DND-41 (cell line): ENCODE measurements around the gene SNPH.

ENCODE experiments used
- ATAC-seq: fragments of 200-7000 bp; cut with Tn5 transposase; 3 replicates; pipeline ENCODE4 v1.9.1; 2021; ENCODE audit warnings: low read depth; ENCODE audit not compliant: insufficient read depth
- DNase-seq: peaks from one replicate; pipeline ENCODE4 v3.0.0-alpha.2; 2020
- H2AFZ ChIP-seq: 2 replicates; pipeline ENCODE4 v1.6.0; 2012; ENCODE audit warnings: low read depth, low read length
- H3K27ac ChIP-seq: 2 replicates; pipeline ENCODE4 v1.5.1; 2012; ENCODE audit warnings: low read length, inconsistent platforms
- H3K27me3 ChIP-seq: fragments of 200-600 bp; sonication (generic); 2 replicates; pipeline ENCODE4 v1.6.0; 2012; ENCODE audit warnings: low read length, mild to moderate bottlenecking, inconsistent platforms; ENCODE audit not compliant: insufficient read depth, poor library complexity
- H3K36me3 ChIP-seq: 2 replicates; pipeline ENCODE4 v1.5.1; 2012; ENCODE audit warnings: low read length, inconsistent platforms; ENCODE audit not compliant: insufficient read depth
- H3K4me1 ChIP-seq: 2 replicates; pipeline ENCODE4 v1.5.1; 2012; ENCODE audit warnings: mild to moderate bottlenecking, low read length; ENCODE audit not compliant: insufficient read depth
- H3K4me2 ChIP-seq: 2 replicates; pipeline ENCODE4 v1.6.0; 2012; ENCODE audit warnings: mild to moderate bottlenecking, moderate library complexity, low read length, inconsistent platforms; ENCODE audit not compliant: insufficient read depth
- H3K4me3 ChIP-seq, 2 experiments: fragments of 200-600 bp in 1 of 2; shearing (Covaris generic) in 1 of 2; 2 replicates each; pipeline ENCODE4 v1.5.1; 2012 to 2016; ENCODE audit warnings: inconsistent platforms in 2 of 2, low read length in 2 of 2, mild to moderate bottlenecking in 2 of 2, low read depth in 1 of 2, moderate library complexity in 1 of 2
- H3K79me2 ChIP-seq: 2 replicates; pipeline ENCODE4 v1.6.0; 2012; ENCODE audit warnings: low read length, inconsistent platforms; ENCODE audit not compliant: insufficient read depth
- H3K9ac ChIP-seq: 2 replicates; pipeline ENCODE4 v1.6.0; 2012; ENCODE audit warnings: low read depth, mild to moderate bottlenecking, inconsistent platforms, low read length, moderate library complexity
- H3K9me3 ChIP-seq: 2 replicates; pipeline ENCODE4 v1.5.1; 2012; ENCODE audit warnings: low read length, moderate library complexity, mild to moderate bottlenecking, inconsistent platforms; ENCODE audit not compliant: insufficient read depth, severe bottlenecking
- H4K20me1 ChIP-seq: 2 replicates; pipeline ENCODE4 v1.6.0; 2012; ENCODE audit warnings: low read length; ENCODE audit not compliant: insufficient read depth
- EZH2 ChIP-seq: IDR thresholded peaks from 3 replicates; pipeline ENCODE4 v1.6.1; 2012; ENCODE audit warnings: borderline replicate concordance, low read depth, mild to moderate bottlenecking, moderate library complexity, low read length, inconsistent platforms; ENCODE audit not compliant: severe bottlenecking
- TF ChIP-seq, protein P1 (sequence below): IDR thresholded peaks from 2 replicates; pipeline ENCODE4 v1.5.1; 2012; ENCODE audit warnings: borderline replicate concordance, low read length, moderate library complexity, mild to moderate bottlenecking; ENCODE audit not compliant: poor library complexity, severe bottlenecking; ENCODE audit errors: extremely low read depth

The SNPH gene

DNA sequence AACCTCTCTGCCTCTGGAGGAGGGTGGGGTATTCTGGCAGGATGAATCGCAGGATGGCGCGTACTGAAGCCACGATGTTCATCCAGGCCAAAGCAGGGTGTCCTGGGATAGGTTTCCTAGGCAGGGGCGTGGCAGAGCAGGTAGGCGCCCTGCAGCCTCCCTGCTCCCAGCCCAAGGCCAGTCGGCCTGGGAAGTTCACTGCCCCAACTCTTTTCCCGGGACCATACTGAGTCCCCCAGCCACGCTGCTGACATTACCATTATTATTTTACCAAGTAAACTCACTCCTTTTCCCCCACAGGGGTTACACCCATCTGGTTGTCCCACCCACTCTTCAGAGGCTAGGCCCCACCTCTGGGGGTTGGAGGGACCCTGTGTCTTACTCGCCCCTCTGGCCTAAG, 41.1 kb downstream of the SNPH start:
- H3K27ac ChIP-seq: no peak overlapping the region
- no peak overlapping the region for H3K4me2 ChIP-seq
- H4K20me1 ChIP-seq: no peaks in the 10 kb centered on the region; the same call in 1 of the 2 replicates
- TF ChIP-seq, protein P1, sequence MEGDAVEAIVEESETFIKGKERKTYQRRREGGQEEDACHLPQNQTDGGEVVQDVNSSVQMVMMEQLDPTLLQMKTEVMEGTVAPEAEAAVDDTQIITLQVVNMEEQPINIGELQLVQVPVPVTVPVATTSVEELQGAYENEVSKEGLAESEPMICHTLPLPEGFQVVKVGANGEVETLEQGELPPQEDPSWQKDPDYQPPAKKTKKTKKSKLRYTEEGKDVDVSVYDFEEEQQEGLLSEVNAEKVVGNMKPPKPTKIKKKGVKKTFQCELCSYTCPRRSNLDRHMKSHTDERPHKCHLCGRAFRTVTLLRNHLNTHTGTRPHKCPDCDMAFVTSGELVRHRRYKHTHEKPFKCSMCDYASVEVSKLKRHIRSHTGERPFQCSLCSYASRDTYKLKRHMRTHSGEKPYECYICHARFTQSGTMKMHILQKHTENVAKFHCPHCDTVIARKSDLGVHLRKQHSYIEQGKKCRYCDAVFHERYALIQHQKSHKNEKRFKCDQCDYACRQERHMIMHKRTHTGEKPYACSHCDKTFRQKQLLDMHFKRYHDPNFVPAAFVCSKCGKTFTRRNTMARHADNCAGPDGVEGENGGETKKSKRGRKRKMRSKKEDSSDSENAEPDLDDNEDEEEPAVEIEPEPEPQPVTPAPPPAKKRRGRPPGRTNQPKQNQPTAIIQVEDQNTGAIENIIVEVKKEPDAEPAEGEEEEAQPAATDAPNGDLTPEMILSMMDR: no peak
- H3K4me1 ChIP-seq: no peaks in the 10 kb centered on the region
- ATAC-seq (no peak), DNase-seq (no peak)
- H3K79me2 ChIP-seq: no peaks in the 10 kb centered on the region
- no peaks in the 10 kb centered on the region for H3K27me3 ChIP-seq
- H2AFZ ChIP-seq: no peak overlapping the region
- no peaks in the 10 kb centered on the region for H3K9me3 ChIP-seq
- no peak overlapping the region for H3K4me3 ChIP-seq
- no peaks in the 10 kb centered on the region for H3K36me3 ChIP-seq
- no peak overlapping the region for H3K9ac ChIP-seq

DNA sequence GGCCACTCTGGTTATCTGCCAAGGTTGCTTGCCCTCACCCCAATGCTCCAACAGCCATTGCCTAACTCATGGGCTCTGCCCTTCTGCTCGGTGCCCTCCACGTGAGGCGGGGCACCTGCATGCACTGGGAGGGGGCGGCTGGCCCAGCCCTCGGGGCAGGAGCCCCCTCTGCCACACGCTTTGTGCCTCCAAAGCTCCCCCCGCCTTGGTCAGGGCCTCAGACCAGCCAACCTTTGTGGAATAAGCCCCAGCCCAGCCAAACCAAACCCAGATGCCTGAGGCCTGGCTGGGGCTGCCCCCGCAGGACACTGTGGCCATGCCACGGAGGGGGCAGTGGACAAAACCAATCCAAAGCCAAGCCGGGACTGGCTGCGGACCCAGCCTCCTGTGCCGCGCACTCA, 41.5 kb downstream of the SNPH start:
- H3K79me2 ChIP-seq: no peaks in the 10 kb centered on the region
- ATAC-seq: no peak
- TF ChIP-seq, protein P1: no peak
- TF ChIP-seq EZH2: no peak
- H3K27ac ChIP-seq: no peak overlapping the region
- DNase-seq: no peak
- H3K4me2 ChIP-seq: no peak overlapping the region
- H3K27me3 ChIP-seq: no peaks in the 10 kb centered on the region
- H4K20me1 ChIP-seq: no peaks in the 10 kb centered on the region; the same call in 1 of the 2 replicates
- H3K4me1 ChIP-seq: no peaks in the 10 kb centered on the region
- no peaks in the 10 kb centered on the region for H3K36me3 ChIP-seq
- no peaks in the 10 kb centered on the region for H3K9me3 ChIP-seq
- H3K4me3 ChIP-seq: no peak overlapping the region
- H2AFZ ChIP-seq: no peak overlapping the region
- H3K9ac ChIP-seq: no peak overlapping the region

DNA sequence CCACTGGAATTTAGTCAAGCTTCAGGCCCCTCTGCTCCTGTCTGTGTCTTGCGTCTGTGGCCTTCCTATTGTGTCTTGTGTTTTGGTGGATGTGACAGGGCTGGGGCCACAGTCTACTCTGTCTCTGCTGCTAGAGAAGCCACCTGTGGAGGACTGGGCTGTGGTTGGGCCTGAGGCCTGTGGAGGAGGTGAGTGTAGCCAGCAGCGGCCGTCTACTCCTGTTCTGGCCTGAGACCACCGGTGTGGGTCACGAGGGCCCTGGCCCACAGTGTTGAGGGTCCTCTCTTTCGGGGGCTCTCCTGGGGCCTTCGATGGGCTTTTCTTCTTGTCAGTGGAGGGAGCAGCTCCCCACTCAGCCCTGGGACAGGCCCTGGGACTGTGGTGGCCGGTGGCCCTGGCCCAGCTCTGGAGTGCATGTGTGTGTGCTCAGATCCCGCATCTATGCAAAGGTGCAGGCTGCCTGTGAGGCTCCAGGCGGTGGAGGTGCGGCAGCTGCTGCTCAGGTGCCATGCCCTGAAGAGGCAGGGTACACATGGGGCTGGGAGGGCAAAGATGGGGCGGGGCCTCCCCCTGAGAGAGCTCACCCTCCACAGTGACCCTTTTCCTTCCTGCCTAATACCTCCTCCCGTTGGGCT, 42.1 kb downstream of the SNPH start:
- Histone ChIP-seq H3K9ac (no peak overlapping the region), H3K79me2 (no peaks in the 10 kb centered on the region), H4K20me1 (no peaks in the 10 kb centered on the region; the same call in 1 of the 2 replicates), H2AFZ (no peak overlapping the region), H3K4me2 (no peak overlapping the region), H3K4me3 (no peak overlapping the region), H3K4me1 (no peaks in the 10 kb centered on the region), H3K27me3 (no peaks in the 10 kb centered on the region), H3K36me3 (no peaks in the 10 kb centered on the region), H3K27ac (no peak overlapping the region), H3K9me3 (no peaks in the 10 kb centered on the region)
- ATAC-seq (no peak), DNase-seq (no peak)
- no peak for TF ChIP-seq EZH2
- TF ChIP-seq, protein P1: no peak
